ENCODE measurements around the gene TRIM10.

Gene TRIM10

GRCh38 chr6:30160785-30161531 is at the start of gene TRIM10:
TRIM10 (minus strand) TSS chr6:30161211; CDS start chr6:30160858, 353 bp downstream.
- H3K4me3 ChIP-seq (ENCODE audit: low read depth, low read length): no peak within 1 kb of the TSS
- no peak for DNase-seq (ENCODE audit: low read depth)
- no peak for TF ChIP-seq CTCF (IDR thresholded peaks at IDR 0.05; ENCODE audit: low read depth, low read length)
- TF ChIP-seq POLR2A (IDR thresholded peaks at IDR 0.05; ENCODE audit: extremely low read depth, insufficient read length): no peak
- no peak for TF ChIP-seq MYC (IDR thresholded peaks at IDR 0.05; ENCODE audit: low read depth, low read length)
- TF ChIP-seq MAX (IDR thresholded peaks at IDR 0.05; ENCODE audit: low read depth, low read length): no peak

GRCh38 chr6:30207619-30208295 is 46.7 kb upstream of the TRIM10 start:
- H3K4me3 ChIP-seq (ENCODE audit: low read depth, low read length): no peak overlapping the region

GRCh38 chr6:30206799-30207618 is 46.0 kb upstream of the TRIM10 start:
- DNase-seq (ENCODE audit: low read depth): no peak
- no peak overlapping the region for H3K4me3 ChIP-seq (ENCODE audit: low read depth, low read length)
- TF ChIP-seq MYC (IDR thresholded peaks at IDR 0.05; ENCODE audit: low read depth, low read length) (no peak), MAX (IDR thresholded peaks at IDR 0.05; ENCODE audit: low read depth, low read length) (no peak), POLR2A (IDR thresholded peaks at IDR 0.05; ENCODE audit: extremely low read depth, insufficient read length) (no peak), CTCF (IDR thresholded peaks at IDR 0.05; ENCODE audit: low read depth, low read length) (no peak)

More at GRCh38 chr6:30207619-30208295, 46.7 kb upstream of the TRIM10 start:
- no peak for DNase-seq (ENCODE audit: low read depth)
- TF ChIP-seq CTCF (IDR thresholded peaks at IDR 0.05; ENCODE audit: low read depth, low read length): no peak
- no peak for TF ChIP-seq MYC (IDR thresholded peaks at IDR 0.05; ENCODE audit: low read depth, low read length)
- TF ChIP-seq POLR2A (IDR thresholded peaks at IDR 0.05; ENCODE audit: extremely low read depth, insufficient read length): no peak
- TF ChIP-seq MAX (IDR thresholded peaks at IDR 0.05; ENCODE audit: low read depth, low read length): no peak

GRCh38 chr6:30206152-30206551 is 45.1 kb upstream of the TRIM10 start:
- H3K4me3 ChIP-seq (ENCODE audit: low read depth, low read length): no peak overlapping the region
- TF ChIP-seq MAX (IDR thresholded peaks at IDR 0.05; ENCODE audit: low read depth, low read length) (no peak), MYC (IDR thresholded peaks at IDR 0.05; ENCODE audit: low read depth, low read length) (no peak), POLR2A (IDR thresholded peaks at IDR 0.05; ENCODE audit: extremely low read depth, insufficient read length) (no peak), CTCF (IDR thresholded peaks at IDR 0.05; ENCODE audit: low read depth, low read length) (no peak)
- DNase-seq (ENCODE audit: low read depth): no peak

GRCh38 chr6:30204116-30204515 is 43.1 kb upstream of the TRIM10 start:
- DNase-seq (ENCODE audit: low read depth): no peak
- TF ChIP-seq POLR2A (IDR thresholded peaks at IDR 0.05; ENCODE audit: extremely low read depth, insufficient read length): no peak
- TF ChIP-seq CTCF (IDR thresholded peaks at IDR 0.05; ENCODE audit: low read depth, low read length): no peak
- TF ChIP-seq MYC (IDR thresholded peaks at IDR 0.05; ENCODE audit: low read depth, low read length): no peak
- TF ChIP-seq MAX (IDR thresholded peaks at IDR 0.05; ENCODE audit: low read depth, low read length): no peak
- no peak overlapping the region for H3K4me3 ChIP-seq (ENCODE audit: low read depth, low read length)

Data from NB4 (cell line).